Ishikawa (cell line): ENCODE data around the gene SPAST.

Source experiments
- CEBPB ChIP-seq: IDR thresholded peaks from 2 replicates; pipeline ENCODE4 v1.6.1; 2012
- CREB1 ChIP-seq: IDR thresholded peaks from 2 replicates; pipeline ENCODE4 v1.6.1; 2012; ENCODE audit warnings: low read depth
- EGR1 ChIP-seq: IDR thresholded peaks from 2 replicates; pipeline ENCODE4 v1.6.1; 2012
- EP300 ChIP-seq: IDR thresholded peaks from 2 replicates; pipeline ENCODE4 v1.6.1; 2012; ENCODE audit warnings: borderline replicate concordance
- FOXM1 ChIP-seq: IDR thresholded peaks from 2 replicates; pipeline ENCODE4 v1.6.1; 2012; ENCODE audit warnings: low read depth, borderline replicate concordance
- MAX ChIP-seq: IDR thresholded peaks from 2 replicates; pipeline ENCODE4 v1.6.1; 2012
- NFIC ChIP-seq: IDR thresholded peaks from 2 replicates; pipeline ENCODE4 v1.6.1; 2012
- RAD21 ChIP-seq: IDR thresholded peaks from 2 replicates; pipeline ENCODE4 v1.6.1; 2012; ENCODE audit warnings: low read depth
- REST ChIP-seq: IDR thresholded peaks from 2 replicates; pipeline ENCODE4 v1.6.1; 2012; ENCODE audit warnings: low read depth, mild to moderate bottlenecking
- TAF1 ChIP-seq: IDR thresholded peaks from 2 replicates; pipeline ENCODE4 v1.6.1; 2012; ENCODE audit warnings: low read depth, mild to moderate bottlenecking
- TCF12 ChIP-seq: IDR thresholded peaks from 2 replicates; pipeline ENCODE4 v1.6.1; 2012; ENCODE audit warnings: low read depth
- TEAD4 ChIP-seq: IDR thresholded peaks from 2 replicates; pipeline ENCODE4 v1.6.1; 2012
- USF1 ChIP-seq: IDR thresholded peaks from 2 replicates; pipeline ENCODE4 v1.6.1; 2012
- YY1 ChIP-seq: IDR thresholded peaks from 2 replicates; pipeline ENCODE4 v1.6.1; 2012; ENCODE audit warnings: low read depth
- ZBTB7A ChIP-seq: IDR thresholded peaks from 2 replicates; pipeline ENCODE4 v1.6.1; 2012; ENCODE audit warnings: low read depth

The SPAST gene

GRCh38 chr2:32166115-32166574, 102.8 kb downstream of the SPAST start:
- TF ChIP-seq CEBPB = no peak
- TF ChIP-seq USF1 = no peak
- no peak for TF ChIP-seq FOXM1
- TF ChIP-seq EGR1 = no peak
- no peak for TF ChIP-seq REST
- TF ChIP-seq TAF1 = no peak
- no peak for TF ChIP-seq TEAD4
- TF ChIP-seq RAD21 = no peak
- TF ChIP-seq NFIC = no peak
- TF ChIP-seq ZBTB7A = no peak
- TF ChIP-seq MAX = no peak
- TF ChIP-seq YY1 = no peak
- no peak for TF ChIP-seq EP300
- no peak for TF ChIP-seq CREB1
- TF ChIP-seq TCF12 = no peak

- no peak for TF ChIP-seq FOXM1
- TF ChIP-seq TCF12 = no peak
- no peak for TF ChIP-seq MAX
- no peak for TF ChIP-seq CREB1
- no peak for TF ChIP-seq EP300
- TF ChIP-seq NFIC = no peak
- TF ChIP-seq USF1 = no peak
These were observed 105.2 kb downstream of the SPAST start for GRCh38 chr2:32168513-32168912.

GRCh38 chr2:32172870-32173269, 109.5 kb downstream of the SPAST start:
- TF ChIP-seq YY1 (no peak), EP300 (no peak), RAD21 (no peak), FOXM1 (no peak), EGR1 (no peak), NFIC (no peak), CEBPB (no peak), TCF12 (no peak)

GRCh38 chr2:32182667-32183066, 119.3 kb downstream of the SPAST start:
- TF ChIP-seq TCF12 (no peak), YY1 (no peak), EGR1 (no peak), EP300 (no peak), CEBPB (no peak), MAX (no peak), REST (no peak), TAF1 (no peak), CREB1 (no peak), RAD21 (no peak)

- TF ChIP-seq ZBTB7A (no peak), TEAD4 (no peak), USF1 (no peak), NFIC (no peak), EP300 (no peak), TAF1 (no peak), YY1 (no peak), RAD21 (no peak), FOXM1 (no peak), EGR1 (no peak), CEBPB (no peak), REST (no peak), CREB1 (no peak), MAX (no peak)
These were observed 125.7 kb downstream of the SPAST start for GRCh38 chr2:32189011-32189410.
